Tibial nerve (tissue), 3 donors: ENCODE results near the gene MS4A18.
A peak's percentile ranks its signal among the peaks of the same experiment; 100 is the strongest.

ENCODE experiments used
- POLR2A ChIP-seq, 2 donors: fragments of 450-650 bp; IDR thresholded peaks; one replicate each; pipeline ENCODE4 v1.6.1; 2017; ENCODE audit warnings: antibody characterized with exemption in 2 of 2, mild to moderate bottlenecking in 2 of 2, moderate library complexity in 2 of 2
- TF ChIP-seq, protein P1 (sequence below), 5 experiments: fragments of 200-600 bp in 3 of 5; fragments of 450-650 bp in 2 of 5; sonication (generic) in 3 of 5; IDR thresholded peaks; one replicate each; pipeline ENCODE4 v1.5.1; 2016 to 2019; ENCODE audit warnings: antibody characterized with exemption in 5 of 5, mild to moderate bottlenecking in 3 of 5, moderate library complexity in 2 of 5

DNA sequence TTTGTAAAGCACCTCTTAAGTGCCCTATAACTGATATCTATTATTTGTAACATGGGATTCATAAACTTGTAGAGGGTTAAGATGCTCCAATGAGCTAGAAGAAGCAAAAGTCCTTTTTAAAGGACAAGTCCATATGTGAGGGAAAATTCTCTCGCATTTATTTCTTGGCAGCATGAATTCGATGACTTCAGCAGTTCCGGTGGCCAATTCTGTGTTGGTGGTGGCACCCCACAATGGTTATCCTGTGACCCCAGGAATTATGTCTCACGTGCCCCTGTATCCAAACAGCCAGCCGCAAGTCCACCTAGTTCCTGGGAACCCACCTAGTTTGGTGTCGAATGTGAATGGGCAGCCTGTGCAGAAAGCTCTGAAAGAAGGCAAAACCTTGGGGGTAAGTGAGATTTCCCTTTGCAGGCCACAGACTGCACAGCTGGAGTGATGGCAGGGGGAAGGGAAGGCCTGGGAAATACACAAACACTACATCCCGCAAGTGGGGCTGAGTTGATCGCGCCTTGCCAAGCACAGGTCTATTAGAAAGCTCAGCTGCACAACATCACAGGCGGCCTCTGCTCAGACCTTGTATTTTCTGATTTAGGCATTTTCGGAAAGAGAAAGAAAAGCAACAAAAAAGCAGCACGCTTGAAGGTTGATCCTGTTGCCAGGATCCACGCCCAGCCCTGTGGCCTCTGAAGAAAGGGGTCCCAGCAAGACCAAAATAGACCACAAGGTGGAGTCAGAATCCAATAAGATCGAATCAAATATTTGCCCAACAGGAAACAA lies 23.6 kb upstream of the MS4A18 start:
- TF ChIP-seq, protein P1, sequence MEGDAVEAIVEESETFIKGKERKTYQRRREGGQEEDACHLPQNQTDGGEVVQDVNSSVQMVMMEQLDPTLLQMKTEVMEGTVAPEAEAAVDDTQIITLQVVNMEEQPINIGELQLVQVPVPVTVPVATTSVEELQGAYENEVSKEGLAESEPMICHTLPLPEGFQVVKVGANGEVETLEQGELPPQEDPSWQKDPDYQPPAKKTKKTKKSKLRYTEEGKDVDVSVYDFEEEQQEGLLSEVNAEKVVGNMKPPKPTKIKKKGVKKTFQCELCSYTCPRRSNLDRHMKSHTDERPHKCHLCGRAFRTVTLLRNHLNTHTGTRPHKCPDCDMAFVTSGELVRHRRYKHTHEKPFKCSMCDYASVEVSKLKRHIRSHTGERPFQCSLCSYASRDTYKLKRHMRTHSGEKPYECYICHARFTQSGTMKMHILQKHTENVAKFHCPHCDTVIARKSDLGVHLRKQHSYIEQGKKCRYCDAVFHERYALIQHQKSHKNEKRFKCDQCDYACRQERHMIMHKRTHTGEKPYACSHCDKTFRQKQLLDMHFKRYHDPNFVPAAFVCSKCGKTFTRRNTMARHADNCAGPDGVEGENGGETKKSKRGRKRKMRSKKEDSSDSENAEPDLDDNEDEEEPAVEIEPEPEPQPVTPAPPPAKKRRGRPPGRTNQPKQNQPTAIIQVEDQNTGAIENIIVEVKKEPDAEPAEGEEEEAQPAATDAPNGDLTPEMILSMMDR (IDR thresholded peaks at IDR 0.05): peak in 1 of 5 experiments; percentile 8
- no peak for TF ChIP-seq POLR2A (IDR thresholded peaks at IDR 0.05)
